ENCODE results near the gene RMND1. TPM values are rescaled to one million over a fixed set of nuclear protein-coding genes. Genes with fewer than 3 reads are reported as not detected.

Gene RMND1
- total RNA-seq, 1 experiment from 2014 or later = 23.3 TPM

DNA sequence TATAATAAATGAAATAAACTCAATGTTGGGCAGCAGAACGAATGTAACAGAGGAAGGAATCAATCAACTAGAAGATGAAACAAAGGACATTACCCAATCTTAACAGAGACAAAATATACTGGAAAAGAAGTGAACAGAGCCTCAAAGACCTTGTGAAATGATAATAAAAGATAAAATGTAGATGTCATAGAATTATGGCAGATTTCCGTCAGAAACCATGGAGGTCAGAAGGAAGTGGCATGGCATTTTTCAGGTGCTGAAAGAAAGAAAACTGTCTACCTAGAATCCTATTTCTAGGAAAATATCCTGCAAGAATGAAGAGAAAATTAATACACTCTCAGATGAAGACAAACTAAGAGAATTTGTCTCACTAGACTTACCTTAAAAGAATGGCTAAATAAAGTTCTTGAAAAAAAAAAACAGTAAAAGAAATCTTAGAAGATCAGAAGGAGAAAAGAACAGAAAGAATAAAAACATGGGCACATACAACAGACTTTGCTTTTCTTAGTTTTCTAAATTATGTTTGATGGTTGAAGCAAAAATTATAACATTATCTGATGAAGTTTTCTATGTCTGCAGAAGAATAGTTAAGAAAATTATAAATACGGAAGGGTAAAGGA is 37.2 kb downstream of the RMND1 start (continued):
- TF ChIP-seq, protein P1, sequence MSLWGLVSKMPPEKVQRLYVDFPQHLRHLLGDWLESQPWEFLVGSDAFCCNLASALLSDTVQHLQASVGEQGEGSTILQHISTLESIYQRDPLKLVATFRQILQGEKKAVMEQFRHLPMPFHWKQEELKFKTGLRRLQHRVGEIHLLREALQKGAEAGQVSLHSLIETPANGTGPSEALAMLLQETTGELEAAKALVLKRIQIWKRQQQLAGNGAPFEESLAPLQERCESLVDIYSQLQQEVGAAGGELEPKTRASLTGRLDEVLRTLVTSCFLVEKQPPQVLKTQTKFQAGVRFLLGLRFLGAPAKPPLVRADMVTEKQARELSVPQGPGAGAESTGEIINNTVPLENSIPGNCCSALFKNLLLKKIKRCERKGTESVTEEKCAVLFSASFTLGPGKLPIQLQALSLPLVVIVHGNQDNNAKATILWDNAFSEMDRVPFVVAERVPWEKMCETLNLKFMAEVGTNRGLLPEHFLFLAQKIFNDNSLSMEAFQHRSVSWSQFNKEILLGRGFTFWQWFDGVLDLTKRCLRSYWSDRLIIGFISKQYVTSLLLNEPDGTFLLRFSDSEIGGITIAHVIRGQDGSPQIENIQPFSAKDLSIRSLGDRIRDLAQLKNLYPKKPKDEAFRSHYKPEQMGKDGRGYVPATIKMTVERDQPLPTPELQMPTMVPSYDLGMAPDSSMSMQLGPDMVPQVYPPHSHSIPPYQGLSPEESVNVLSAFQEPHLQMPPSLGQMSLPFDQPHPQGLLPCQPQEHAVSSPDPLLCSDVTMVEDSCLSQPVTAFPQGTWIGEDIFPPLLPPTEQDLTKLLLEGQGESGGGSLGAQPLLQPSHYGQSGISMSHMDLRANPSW (CRISPR knock-in tag; conservative IDR thresholded peaks at IDR 0.05; ENCODE audit: low read depth) = no peak
- TF ChIP-seq HMGA2 (CRISPR knock-in tag; IDR thresholded peaks at IDR 0.05) = no peak
- TF ChIP-seq SOX15 (CRISPR knock-in tag; IDR thresholded peaks at IDR 0.05) = no peak
- TF ChIP-seq ZNF317 (CRISPR knock-in tag; IDR thresholded peaks at IDR 0.05; ENCODE audit: borderline replicate concordance, low read depth) = no peak
- TF ChIP-seq GRHL2 (CRISPR knock-in tag; IDR thresholded peaks at IDR 0.05; ENCODE audit: insufficient replicate concordance, severe bottlenecking) = no peak
- TF ChIP-seq ESRRA (CRISPR knock-in tag; IDR thresholded peaks at IDR 0.05; ENCODE audit: borderline replicate concordance) = no peak
- TF ChIP-seq ERG (CRISPR knock-in tag; IDR thresholded peaks at IDR 0.05) = no peak
- TF ChIP-seq, protein P2, sequence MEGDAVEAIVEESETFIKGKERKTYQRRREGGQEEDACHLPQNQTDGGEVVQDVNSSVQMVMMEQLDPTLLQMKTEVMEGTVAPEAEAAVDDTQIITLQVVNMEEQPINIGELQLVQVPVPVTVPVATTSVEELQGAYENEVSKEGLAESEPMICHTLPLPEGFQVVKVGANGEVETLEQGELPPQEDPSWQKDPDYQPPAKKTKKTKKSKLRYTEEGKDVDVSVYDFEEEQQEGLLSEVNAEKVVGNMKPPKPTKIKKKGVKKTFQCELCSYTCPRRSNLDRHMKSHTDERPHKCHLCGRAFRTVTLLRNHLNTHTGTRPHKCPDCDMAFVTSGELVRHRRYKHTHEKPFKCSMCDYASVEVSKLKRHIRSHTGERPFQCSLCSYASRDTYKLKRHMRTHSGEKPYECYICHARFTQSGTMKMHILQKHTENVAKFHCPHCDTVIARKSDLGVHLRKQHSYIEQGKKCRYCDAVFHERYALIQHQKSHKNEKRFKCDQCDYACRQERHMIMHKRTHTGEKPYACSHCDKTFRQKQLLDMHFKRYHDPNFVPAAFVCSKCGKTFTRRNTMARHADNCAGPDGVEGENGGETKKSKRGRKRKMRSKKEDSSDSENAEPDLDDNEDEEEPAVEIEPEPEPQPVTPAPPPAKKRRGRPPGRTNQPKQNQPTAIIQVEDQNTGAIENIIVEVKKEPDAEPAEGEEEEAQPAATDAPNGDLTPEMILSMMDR (IDR thresholded peaks at IDR 0.05) = no peak
- TF ChIP-seq, protein P3, sequence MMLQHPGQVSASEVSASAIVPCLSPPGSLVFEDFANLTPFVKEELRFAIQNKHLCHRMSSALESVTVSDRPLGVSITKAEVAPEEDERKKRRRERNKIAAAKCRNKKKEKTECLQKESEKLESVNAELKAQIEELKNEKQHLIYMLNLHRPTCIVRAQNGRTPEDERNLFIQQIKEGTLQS (CRISPR knock-in tag; conservative IDR thresholded peaks at IDR 0.05) = no peak
- TF ChIP-seq, protein P4, sequence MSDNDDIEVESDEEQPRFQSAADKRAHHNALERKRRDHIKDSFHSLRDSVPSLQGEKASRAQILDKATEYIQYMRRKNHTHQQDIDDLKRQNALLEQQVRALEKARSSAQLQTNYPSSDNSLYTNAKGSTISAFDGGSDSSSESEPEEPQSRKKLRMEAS (CRISPR knock-in tag; IDR thresholded peaks at IDR 0.05) = no peak

DNA sequence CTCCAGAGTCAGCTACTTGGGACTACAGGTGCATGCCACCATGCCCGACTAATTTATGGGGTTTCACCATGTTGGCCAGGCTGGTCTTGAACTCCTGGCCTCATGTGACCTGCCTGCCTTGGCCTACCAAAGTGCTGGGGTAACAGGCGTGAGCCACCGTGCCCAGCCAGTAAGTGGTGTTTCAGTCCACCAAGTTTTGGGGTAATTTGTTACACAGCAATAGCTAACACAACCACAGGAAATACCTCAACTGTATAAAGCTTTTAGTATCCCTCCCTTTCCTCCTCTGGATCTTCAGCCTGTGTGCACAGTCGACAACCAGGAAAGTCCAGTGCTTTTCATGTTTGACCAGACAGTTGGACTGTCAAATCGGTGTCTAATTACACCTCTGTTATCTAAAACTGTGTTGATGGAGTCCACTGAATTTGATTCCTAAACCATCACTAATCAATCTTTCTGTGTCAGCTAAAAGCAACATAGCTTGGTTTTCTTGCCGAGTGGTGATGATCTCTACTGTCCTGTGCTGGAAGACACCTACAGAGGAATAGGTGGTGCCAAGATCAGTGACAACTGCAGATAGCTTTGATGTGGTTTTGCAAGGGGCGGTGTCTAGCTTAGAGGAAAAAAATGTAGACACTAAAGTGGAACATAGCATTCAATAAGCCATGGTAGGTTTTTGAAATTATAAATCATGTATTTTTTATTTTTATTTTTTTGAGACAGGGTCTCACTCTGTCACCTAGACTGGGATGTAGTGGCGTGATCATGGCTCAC is 38.4 kb downstream of the RMND1 start:
- CTCF ChIA-PET = no interaction called here
- Mint-ChIP-seq H3K27me3 (ENCODE audit: low read depth) (no peaks in the 10 kb centered on the region), H3K4me1 (no peaks in the 10 kb centered on the region), H3K4me3 (no peak overlapping the region), H3K36me3 (peaks cover 62% of the 10 kb centered on the region), H3K27ac (no peak overlapping the region), H3K9me3 (peaks cover 10% of the 10 kb centered on the region)
- POLR2A ChIA-PET = no interaction called here
- TF ChIP-seq SMAD3 (CRISPR knock-in tag; IDR thresholded peaks at IDR 0.05; ENCODE audit: borderline replicate concordance) (no peak), RORB (CRISPR knock-in tag; IDR thresholded peaks at IDR 0.05) (no peak), FOXK1 (CRISPR knock-in tag; IDR thresholded peaks at IDR 0.05) (no peak), FOXP1 (CRISPR knock-in tag; IDR thresholded peaks at IDR 0.05; ENCODE audit: borderline replicate concordance) (no peak), ZNF423 (CRISPR knock-in tag; IDR thresholded peaks at IDR 0.05) (no peak), JUN (CRISPR knock-in tag; IDR thresholded peaks at IDR 0.05) (no peak), NR3C1 (CRISPR knock-in tag; conservative IDR thresholded peaks at IDR 0.05; ENCODE audit: low read depth) (no peak), CBFB (CRISPR knock-in tag; IDR thresholded peaks at IDR 0.05; ENCODE audit: low read depth) (no peak), CREM (CRISPR knock-in tag; IDR thresholded peaks at IDR 0.05) (no peak), JAZF1 (CRISPR knock-in tag; IDR thresholded peaks at IDR 0.05) (no peak)
- TF ChIP-seq, protein P5, sequence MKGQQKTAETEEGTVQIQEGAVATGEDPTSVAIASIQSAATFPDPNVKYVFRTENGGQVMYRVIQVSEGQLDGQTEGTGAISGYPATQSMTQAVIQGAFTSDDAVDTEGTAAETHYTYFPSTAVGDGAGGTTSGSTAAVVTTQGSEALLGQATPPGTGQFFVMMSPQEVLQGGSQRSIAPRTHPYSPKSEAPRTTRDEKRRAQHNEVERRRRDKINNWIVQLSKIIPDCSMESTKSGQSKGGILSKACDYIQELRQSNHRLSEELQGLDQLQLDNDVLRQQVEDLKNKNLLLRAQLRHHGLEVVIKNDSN (CRISPR knock-in tag; IDR thresholded peaks at IDR 0.05) = no peak
- TF ChIP-seq, protein P6, sequence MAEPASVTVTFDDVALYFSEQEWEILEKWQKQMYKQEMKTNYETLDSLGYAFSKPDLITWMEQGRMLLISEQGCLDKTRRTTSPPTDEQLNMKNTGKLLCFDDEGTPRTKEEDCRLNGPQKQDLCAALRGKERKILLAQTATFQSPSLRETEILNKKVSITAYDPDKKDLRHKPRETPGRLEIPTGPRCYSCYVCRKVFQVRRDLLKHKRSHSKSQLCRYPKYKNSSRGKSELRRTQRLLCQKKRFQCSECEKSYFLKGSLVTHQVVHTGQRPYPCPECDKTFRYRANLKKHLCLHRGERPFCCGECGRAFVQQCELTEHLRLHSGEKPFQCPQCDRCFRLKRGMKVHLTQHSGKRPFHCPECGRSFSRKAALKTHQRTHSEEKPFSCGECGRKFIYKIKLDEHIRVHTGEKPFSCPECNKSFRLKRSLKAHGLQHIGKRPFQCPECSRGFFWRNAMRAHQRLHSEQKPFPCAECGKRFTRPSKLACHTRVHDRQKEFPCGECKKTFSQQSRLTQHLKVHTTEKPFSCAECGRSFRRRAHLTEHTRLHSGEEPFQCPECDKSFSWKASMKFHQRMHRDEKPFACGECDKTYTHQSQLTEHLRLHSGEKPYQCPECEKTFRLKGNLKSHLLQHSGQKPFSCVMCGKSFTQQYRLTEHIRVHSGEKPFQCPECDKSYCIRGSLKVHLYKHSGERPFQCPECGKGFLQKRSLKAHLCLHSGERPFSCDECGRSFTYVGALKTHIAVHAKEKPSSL (CRISPR knock-in tag; conservative IDR thresholded peaks at IDR 0.05) = no peak
- ATAC-seq = no peak
- no peak for DNase-seq (ENCODE audit: low spot score)

Data from WTC11 (cell line).